ENCODE results near the gene FAM184B. TPM values are rescaled to one million over a fixed set of nuclear protein-coding genes. Genes with fewer than 3 reads are reported as not detected.
"Not testable (repeated sequence)": the region's sequence is repeated elsewhere in the genome, so short reads cannot be mapped to it uniquely, and the experiment has no call there.

The FAM184B gene
- total RNA-seq, 1 donor from 2014 or later = 0.69 TPM

DNA sequence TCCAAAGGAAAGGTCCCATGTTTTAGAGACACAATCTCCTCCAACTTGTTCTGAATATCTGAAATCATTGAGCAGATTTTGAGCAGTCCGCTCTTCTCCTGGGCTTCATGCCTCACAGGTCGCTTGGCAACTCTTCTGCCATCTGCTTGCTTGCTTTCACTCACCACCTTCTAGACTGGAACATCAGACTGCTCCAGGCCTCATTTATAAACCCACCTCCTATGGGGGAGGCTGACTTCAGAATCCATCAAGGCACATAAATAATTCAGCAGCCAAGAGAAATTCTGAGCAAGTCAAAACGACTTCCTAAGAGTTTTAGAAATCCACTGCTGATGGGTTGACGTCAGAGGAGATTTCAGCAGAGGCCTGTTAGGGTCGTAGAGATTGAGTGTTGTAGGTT is 64.1 kb downstream of the FAM184B start:
- no peak for DNase-seq

GRCh38 chr4:17715511-17715910 is 65.9 kb downstream of the FAM184B start:
- DNase-seq = no peak

DNA sequence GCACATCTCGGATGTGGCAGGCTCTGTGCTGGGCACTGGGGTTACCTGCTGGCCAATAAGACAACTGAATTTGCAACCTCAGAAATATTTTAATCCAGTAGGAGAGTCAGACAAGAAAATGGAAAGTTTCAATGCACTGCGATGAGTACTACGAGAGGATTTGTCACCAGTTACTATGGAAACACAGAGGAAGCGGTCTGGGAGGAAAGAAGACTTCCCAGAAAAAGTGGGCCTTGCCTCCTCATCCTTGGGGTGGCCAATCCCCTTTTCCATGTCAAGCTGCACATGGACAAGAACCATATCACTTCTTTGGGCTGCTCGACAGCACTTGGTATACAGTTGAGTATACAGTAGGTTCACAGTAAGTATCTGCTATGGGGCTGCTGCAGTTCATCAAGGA is 67.6 kb downstream of the FAM184B start:
- no peak for DNase-seq

- DNase-seq = no peak
Measured at GRCh38 chr4:17712166-17712565, 69.3 kb downstream of the FAM184B start.

DNA sequence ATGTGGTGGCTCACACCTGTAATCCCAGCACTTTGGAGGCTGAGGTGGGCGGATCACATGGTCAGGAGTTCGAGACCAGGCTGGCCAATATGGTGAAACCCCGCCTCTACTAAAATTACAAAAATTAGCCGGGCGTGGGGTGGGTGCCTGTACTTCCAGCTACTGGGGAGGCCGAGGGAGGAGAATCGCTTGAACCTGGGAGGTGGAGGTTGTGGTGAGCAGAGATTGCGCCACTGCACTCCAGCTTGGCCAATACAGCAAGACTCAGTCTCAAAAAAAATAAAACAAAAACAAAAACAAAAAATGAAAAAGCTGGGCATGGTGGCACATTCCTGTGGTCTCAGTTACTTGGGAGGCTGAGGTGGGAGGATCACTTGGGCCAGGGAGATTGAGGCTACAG is 70.2 kb downstream of the FAM184B start:
- DNase-seq = not testable (repeated sequence)

DNA sequence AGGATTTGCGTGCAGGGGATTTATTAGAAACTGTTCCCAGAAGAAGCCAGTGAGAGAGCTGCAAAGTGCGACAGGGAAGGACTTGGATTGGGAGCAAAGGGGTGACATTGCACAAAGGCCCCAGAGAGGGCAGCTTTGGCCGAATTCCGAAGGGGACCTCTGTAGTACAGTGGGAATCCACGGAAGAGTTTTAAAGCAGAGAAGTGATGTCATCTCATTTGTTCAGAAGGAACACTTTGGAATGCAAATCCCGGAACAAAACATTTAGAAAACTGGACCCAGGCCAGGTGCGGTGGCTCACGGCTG is 71.7 kb downstream of the FAM184B start:
- no peak for DNase-seq

DNA sequence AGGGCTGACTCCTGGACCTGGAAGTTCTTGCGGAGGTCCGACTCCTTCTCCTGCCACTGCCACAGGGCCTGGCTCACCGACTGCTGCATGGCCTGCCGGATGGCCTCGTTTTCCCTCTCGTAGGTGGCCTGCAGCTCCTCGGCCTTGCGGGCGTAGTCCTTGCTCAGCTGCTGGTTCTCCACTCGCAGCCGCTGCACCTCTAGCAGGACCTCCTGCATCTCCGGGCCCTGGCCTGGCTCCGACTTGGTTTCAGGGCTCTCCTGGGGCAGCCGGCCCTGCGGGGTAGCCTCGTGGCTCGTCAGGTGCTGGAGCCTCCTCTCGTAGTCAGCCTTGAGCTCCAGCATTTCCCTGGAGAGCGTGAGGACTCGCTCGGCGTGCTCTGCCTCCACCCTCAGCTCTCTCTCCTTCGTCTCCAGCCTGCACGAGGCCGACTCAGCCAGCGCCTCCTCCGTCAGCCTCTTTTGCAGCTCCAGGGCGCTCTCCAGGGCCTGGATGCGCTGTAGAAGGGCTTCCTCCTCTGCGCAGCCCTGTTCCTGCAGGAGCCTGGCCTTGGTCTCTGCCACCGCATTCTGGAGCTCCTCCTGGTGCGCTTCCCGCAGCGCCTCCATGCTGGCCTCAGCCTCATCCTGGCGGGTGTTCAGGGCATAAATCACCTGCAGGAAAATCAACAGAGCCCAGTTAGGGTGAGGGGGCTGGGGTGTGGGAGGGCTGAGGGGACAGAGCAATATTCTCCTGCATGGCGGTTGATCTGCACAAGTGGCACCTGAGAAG is 72.2 kb downstream of the FAM184B start:
- DNase-seq = no peak

- no peak for DNase-seq
Measured at GRCh38 chr4:17707671-17708070, 73.8 kb downstream of the FAM184B start.

DNA sequence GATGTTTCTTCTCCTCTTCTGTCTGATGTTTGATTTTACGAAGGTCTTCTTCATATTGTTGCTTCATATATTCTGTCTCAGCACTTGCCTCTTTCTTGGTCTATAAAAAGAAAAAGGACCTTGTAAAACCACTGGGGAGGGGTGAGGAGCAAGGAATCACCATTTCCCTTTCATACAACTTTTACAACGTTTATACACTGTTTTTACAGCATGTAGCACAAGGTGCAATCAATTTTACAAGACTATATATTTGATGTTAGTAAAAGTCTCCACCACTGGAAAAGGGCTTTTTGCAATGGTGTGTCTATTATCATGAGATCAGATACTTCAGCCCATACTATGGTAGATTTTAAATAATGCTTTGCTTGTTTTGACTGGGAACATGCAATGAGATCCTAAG is 76.3 kb downstream of the FAM184B start:
- no peak for DNase-seq

DNA sequence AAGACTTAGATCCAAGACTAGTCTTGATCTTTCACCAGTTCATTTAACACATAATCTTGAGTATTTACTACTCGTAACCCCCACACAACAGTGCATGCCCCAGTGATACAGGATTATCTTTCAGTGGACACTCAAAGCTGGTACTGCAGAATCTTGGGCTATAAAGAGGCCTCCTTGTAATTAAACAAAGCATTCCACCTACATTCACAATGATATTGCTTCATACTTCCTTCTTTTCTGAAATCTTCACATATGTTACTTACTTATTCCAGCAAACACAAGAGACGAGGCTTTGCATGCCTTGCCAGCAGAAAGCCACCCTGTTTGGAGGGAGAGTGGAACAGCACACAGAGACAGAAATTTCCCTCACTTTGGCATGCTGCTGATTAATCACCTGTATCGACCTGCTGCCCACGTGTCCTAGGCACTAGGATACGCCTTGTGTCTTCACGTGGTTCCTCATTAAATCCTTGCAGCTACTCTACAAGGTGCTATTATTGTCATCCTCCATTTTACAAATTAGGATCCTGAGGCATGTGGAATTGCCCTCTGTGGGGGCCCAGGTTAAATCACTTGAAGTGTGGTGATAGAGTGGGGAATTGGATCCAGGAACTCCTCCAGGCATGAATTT is 77.3 kb downstream of the FAM184B start:
- no peak for DNase-seq

- no peak for DNase-seq
Measured at GRCh38 chr4:17702641-17703040, 78.8 kb downstream of the FAM184B start.

DNA sequence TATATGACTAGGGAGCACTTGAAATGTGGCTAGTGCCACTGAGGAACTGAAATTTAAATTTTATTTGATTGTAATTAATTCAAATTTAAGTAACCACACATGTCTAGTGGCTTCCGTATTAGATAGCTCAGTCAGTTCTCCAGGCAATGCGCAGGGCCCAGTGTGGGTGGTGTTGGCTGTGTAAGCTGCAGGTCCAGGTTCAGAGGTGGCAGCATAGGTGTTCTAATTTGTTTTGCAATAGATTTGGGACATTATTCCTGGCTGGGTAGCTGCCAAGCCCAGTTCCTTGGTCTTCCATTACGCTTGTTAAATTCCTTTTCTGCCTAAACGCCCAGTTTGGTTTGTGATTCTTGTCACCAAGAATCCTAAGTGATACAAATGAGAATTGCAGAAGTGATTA is 79.5 kb downstream of the FAM184B start:
- no peak for DNase-seq

- DNase-seq = no peak
Measured at GRCh38 chr4:17701138-17701839, 80.1 kb downstream of the FAM184B start.

GRCh38 chr4:17699380-17699779 is 82.0 kb downstream of the FAM184B start:
- DNase-seq = no peak

GRCh38 chr4:17698116-17698515 is 83.3 kb downstream of the FAM184B start:
- no peak for DNase-seq

- no peak for DNase-seq
Measured at GRCh38 chr4:17695341-17695740, 86.1 kb downstream of the FAM184B start.

- no peak for DNase-seq
Measured at GRCh38 chr4:17694552-17694951, 86.9 kb downstream of the FAM184B start.

DNA sequence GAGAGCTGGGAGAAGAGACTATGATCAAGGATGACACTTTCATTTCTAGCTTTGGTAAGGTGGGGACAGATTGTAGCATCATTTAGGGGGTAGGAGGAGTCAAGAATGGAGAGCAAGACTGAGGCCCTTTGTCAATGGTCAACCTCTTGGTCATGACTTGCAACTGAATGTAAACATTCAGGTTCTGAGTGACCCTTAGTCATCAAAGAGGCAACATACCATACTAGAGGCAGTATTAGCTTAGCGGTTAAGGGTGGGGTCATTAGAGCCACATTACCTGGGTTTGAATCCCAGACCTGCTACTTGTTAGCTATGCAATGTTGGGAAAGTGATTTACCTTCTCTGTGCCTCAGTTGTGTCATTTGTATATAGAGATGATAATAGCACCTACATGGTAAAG is 90.5 kb downstream of the FAM184B start:
- no peak for DNase-seq

- DNase-seq = no peak
Measured at GRCh38 chr4:17690135-17690534, 91.3 kb downstream of the FAM184B start.

- DNase-seq = no peak
Measured at GRCh38 chr4:17688011-17688441, 93.4 kb downstream of the FAM184B start.

DNA sequence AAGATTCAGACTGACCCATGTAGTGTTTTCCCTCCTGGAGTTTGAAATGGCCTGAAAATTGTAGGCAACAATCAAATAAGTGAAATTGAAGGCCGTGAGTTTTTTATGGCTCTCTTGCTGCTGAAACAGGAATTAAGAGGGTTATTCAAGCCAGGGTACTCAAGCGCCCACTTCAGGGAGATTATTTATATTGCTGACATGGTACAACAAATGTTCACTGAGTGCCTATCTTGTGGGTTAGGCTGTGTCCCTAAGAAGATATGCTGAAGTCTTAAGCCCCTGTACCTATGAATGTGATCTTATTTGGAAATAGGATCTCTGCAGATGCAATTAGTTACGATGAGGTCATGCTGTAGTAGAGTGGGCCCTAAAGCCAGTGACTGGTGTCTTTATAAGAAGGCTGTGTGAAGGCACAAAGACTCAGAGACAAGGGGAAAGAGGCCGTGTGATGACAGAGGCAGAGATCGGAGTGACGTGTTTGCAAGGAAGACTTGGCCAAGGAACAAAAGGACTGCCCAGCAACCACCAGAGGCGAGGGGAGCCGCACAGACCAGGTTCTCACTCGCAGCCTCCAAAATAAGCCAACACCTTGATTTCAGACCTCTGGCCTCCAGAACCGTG is 94.1 kb downstream of the FAM184B start:
- DNase-seq = no peak

GRCh38 chr4:17684648-17685047 is 96.8 kb downstream of the FAM184B start:
- not testable (repeated sequence) for DNase-seq

GRCh38 chr4:17682222-17682566 is 99.2 kb downstream of the FAM184B start:
- no peak for DNase-seq

Measured in skin of body (tissue), 2 donors.